Activated naive CD8-positive, alpha-beta T cell treated with anti-CD3 and anti-CD28 coated beads for 36 hours (primary cell): ENCODE data around the gene IFNL1. TPM values are rescaled to one million over a fixed set of nuclear protein-coding genes. Genes with fewer than 3 reads are reported as not detected.
"Not testable (repeated sequence)": the region's sequence is repeated elsewhere in the genome, so short reads cannot be mapped to it uniquely, and the experiment has no call there.

ENCODE experiments used
- DNase-seq: peaks from one replicate; pipeline ENCODE4 v3.0.0; 2021
- H3K27ac Mint-ChIP-seq: one replicate; pipeline ENCODE4 v1.8.0; 2022; ENCODE audit warnings: mild to moderate bottlenecking, moderate library complexity, mixed read lengths
- H3K27me3 Mint-ChIP-seq: one replicate; pipeline ENCODE4 v1.8.0; 2022; ENCODE audit warnings: mild to moderate bottlenecking, mixed read lengths
- H3K36me3 Mint-ChIP-seq: one replicate; pipeline ENCODE4 v1.8.0; 2021; ENCODE audit warnings: mild to moderate bottlenecking, mixed read lengths
- H3K4me1 Mint-ChIP-seq: one replicate; pipeline ENCODE4 v1.8.0; 2021; ENCODE audit warnings: mixed read lengths
- H3K4me3 Mint-ChIP-seq: one replicate; pipeline ENCODE4 v1.8.0; 2022; ENCODE audit warnings: mild to moderate bottlenecking, moderate library complexity, mixed read lengths
- H3K9me3 Mint-ChIP-seq: one replicate; pipeline ENCODE4 v1.8.0; 2022; ENCODE audit warnings: mixed read lengths
- total RNA-seq, 2 experiments: library from RNA; stranded (reverse); gene quantifications; one replicate each; pipeline ENCODE4 v1.2.3, GENCODE V29; 2021

IFNL1 gene
- total RNA-seq, 2 experiments from 2014 or later = not detected

GRCh38 chr19:39327363-39328045 is 31.3 kb downstream of the IFNL1 start:
- peaks cover 12% of the 10 kb centered on the region for H3K36me3 Mint-ChIP-seq
- no peaks in the 10 kb centered on the region for H3K9me3 Mint-ChIP-seq
- DNase-seq = no peak
- H3K4me1 Mint-ChIP-seq = peaks cover 28% of the 10 kb centered on the region
- no peak overlapping the region for H3K27ac Mint-ChIP-seq
- no peak overlapping the region for H3K4me3 Mint-ChIP-seq
- no peaks in the 10 kb centered on the region for H3K27me3 Mint-ChIP-seq

GRCh38 chr19:39328046-39328705 is 32.0 kb downstream of the IFNL1 start:
- Mint-ChIP-seq H3K27me3 (no peaks in the 10 kb centered on the region), H3K9me3 (no peaks in the 10 kb centered on the region), H3K4me1 (peaks cover 33% of the 10 kb centered on the region), H3K27ac (peak overlapping the region; percentile 63), H3K36me3 (peaks cover 18% of the 10 kb centered on the region), H3K4me3 (no peak overlapping the region)
- peak; percentile 75 for DNase-seq

GRCh38 chr19:39329948-39330347 is 33.7 kb downstream of the IFNL1 start:
- peaks cover 30% of the 10 kb centered on the region for H3K36me3 Mint-ChIP-seq
- H3K4me3 Mint-ChIP-seq = no peak overlapping the region
- DNase-seq = no peak
- H3K9me3 Mint-ChIP-seq = peaks cover 1% of the 10 kb centered on the region
- peaks cover 48% of the 10 kb centered on the region for H3K4me1 Mint-ChIP-seq
- H3K27me3 Mint-ChIP-seq = no peaks in the 10 kb centered on the region
- H3K27ac Mint-ChIP-seq = peak overlapping the region; percentile 16

- Mint-ChIP-seq H3K36me3 (peaks cover 30% of the 10 kb centered on the region), H3K4me1 (peaks cover 59% of the 10 kb centered on the region), H3K4me3 (peak overlapping the region; percentile 58), H3K27me3 (no peaks in the 10 kb centered on the region), H3K9me3 (peaks cover 4% of the 10 kb centered on the region), H3K27ac (peak overlapping the region; percentile 82)
- no peak for DNase-seq
Observed at GRCh38 chr19:39332293-39332692, 36.1 kb downstream of the IFNL1 start.

GRCh38 chr19:39332738-39333137 is 36.5 kb downstream of the IFNL1 start:
- Mint-ChIP-seq H3K4me1 (peaks cover 61% of the 10 kb centered on the region), H3K4me3 (peak overlapping the region; percentile 58), H3K36me3 (peaks cover 30% of the 10 kb centered on the region), H3K27ac (peak overlapping the region; percentile 82)
- not testable (repeated sequence) for H3K9me3 Mint-ChIP-seq, H3K27me3 Mint-ChIP-seq, DNase-seq

GRCh38 chr19:39333507-39333906 is 37.3 kb downstream of the IFNL1 start:
- H3K27me3 Mint-ChIP-seq = no peaks in the 10 kb centered on the region
- H3K4me3 Mint-ChIP-seq = peak overlapping the region; percentile 97
- H3K4me1 Mint-ChIP-seq = peaks cover 61% of the 10 kb centered on the region
- peaks cover 24% of the 10 kb centered on the region for H3K36me3 Mint-ChIP-seq
- H3K27ac Mint-ChIP-seq = peak overlapping the region; percentile 98
- peaks cover 4% of the 10 kb centered on the region for H3K9me3 Mint-ChIP-seq
- no peak for DNase-seq

GRCh38 chr19:39334444-39334976 is 38.3 kb downstream of the IFNL1 start:
- Mint-ChIP-seq H3K27ac (peak overlapping the region; percentile 98), H3K27me3 (no peaks in the 10 kb centered on the region), H3K36me3 (peaks cover 23% of the 10 kb centered on the region), H3K4me1 (peaks cover 55% of the 10 kb centered on the region), H3K9me3 (peaks cover 4% of the 10 kb centered on the region), H3K4me3 (peak overlapping the region; percentile 97)
- DNase-seq = no peak

- peak; percentile 43 for DNase-seq
- Mint-ChIP-seq H3K27ac (peak overlapping the region; percentile 98), H3K27me3 (no peaks in the 10 kb centered on the region), H3K9me3 (peaks cover 4% of the 10 kb centered on the region), H3K4me1 (peaks cover 56% of the 10 kb centered on the region), H3K4me3 (peak overlapping the region; percentile 97), H3K36me3 (peaks cover 23% of the 10 kb centered on the region)
Observed at GRCh38 chr19:39335168-39335548, 39.0 kb downstream of the IFNL1 start.

- Mint-ChIP-seq H3K36me3 (peaks cover 23% of the 10 kb centered on the region), H3K9me3 (peaks cover 4% of the 10 kb centered on the region), H3K27me3 (no peaks in the 10 kb centered on the region), H3K4me1 (peaks cover 56% of the 10 kb centered on the region), H3K27ac (peak overlapping the region; percentile 98), H3K4me3 (peak overlapping the region; percentile 97)
- no peak for DNase-seq
Observed at GRCh38 chr19:39336483-39336882, 40.3 kb downstream of the IFNL1 start.

GRCh38 chr19:39339674-39340073 is 43.5 kb downstream of the IFNL1 start:
- peak overlapping the region; percentile 87 for H3K4me3 Mint-ChIP-seq
- H3K36me3 Mint-ChIP-seq = peaks cover 12% of the 10 kb centered on the region
- H3K4me1 Mint-ChIP-seq = peaks cover 54% of the 10 kb centered on the region
- H3K9me3 Mint-ChIP-seq = peaks cover 3% of the 10 kb centered on the region
- H3K27ac Mint-ChIP-seq = peak overlapping the region; percentile 84
- no peak for DNase-seq
- no peaks in the 10 kb centered on the region for H3K27me3 Mint-ChIP-seq

GRCh38 chr19:39340156-39340555 is 43.9 kb downstream of the IFNL1 start:
- H3K36me3 Mint-ChIP-seq, H3K9me3 Mint-ChIP-seq, H3K27me3 Mint-ChIP-seq, DNase-seq: not testable (repeated sequence)
- peak overlapping the region; percentile 87 for H3K4me3 Mint-ChIP-seq
- H3K4me1 Mint-ChIP-seq = peaks cover 54% of the 10 kb centered on the region
- peak overlapping the region; percentile 84 for H3K27ac Mint-ChIP-seq

GRCh38 chr19:39341129-39341718 is 45.0 kb downstream of the IFNL1 start:
- Mint-ChIP-seq H3K4me1 (peaks cover 60% of the 10 kb centered on the region), H3K9me3 (no peaks in the 10 kb centered on the region), H3K36me3 (peaks cover 6% of the 10 kb centered on the region), H3K27me3 (no peaks in the 10 kb centered on the region), H3K27ac (peak overlapping the region; percentile 84), H3K4me3 (peak overlapping the region; percentile 87)
- DNase-seq = peak; percentile 26

GRCh38 chr19:39341719-39342604 is 45.8 kb downstream of the IFNL1 start, which contains the start of gene SAMD4B:
Gene SAMD4B, plus strand, starts transcription at chr19:39342421. Its CDS starts 14,473 bp downstream, at chr19:39356894.
- Mint-ChIP-seq H3K27ac (peak within 1 kb of the TSS; percentile 84), H3K27me3 (no peaks in the 10 kb centered on the region), H3K36me3 (peaks cover 6% of the 10 kb centered on the region), H3K4me1 (peaks cover 58% of the 10 kb centered on the region), H3K9me3 (no peaks in the 10 kb centered on the region), H3K4me3 (peak within 1 kb of the TSS; percentile 87)
- peak; percentile 100 for DNase-seq

- DNase-seq = no peak
- no peaks in the 10 kb centered on the region for H3K9me3 Mint-ChIP-seq
- peak overlapping the region; percentile 84 for H3K4me3 Mint-ChIP-seq
- H3K27me3 Mint-ChIP-seq = no peaks in the 10 kb centered on the region
- H3K4me1 Mint-ChIP-seq = peaks cover 58% of the 10 kb centered on the region
- peaks cover 6% of the 10 kb centered on the region for H3K36me3 Mint-ChIP-seq
- H3K27ac Mint-ChIP-seq = peak overlapping the region; percentile 65
Observed at GRCh38 chr19:39342647-39343305, 46.6 kb downstream of the IFNL1 start.
